GM13976 (cell line): Measurements from ENCODE around the gene RBPJ.
A peak's percentile ranks its signal among the peaks of the same experiment; 100 is the strongest.

Experiments
- DNase-seq: peaks from one replicate; pipeline ENCODE4 v3.0.0; 2012; ENCODE audit warnings: low spot score
- in situ Hi-C: fragments of 300-500 bp; cut with MboI; formaldehyde crosslinking; loops from one replicate; pipeline ENCODE4 v1.12.0; 2022; ENCODE audit warnings: low sequenced_read_pairs, mixed read lengths, inconsistent platforms; ENCODE audit not compliant: unreplicated experiment
- TF ChIP-seq, protein P1 (sequence below): IDR thresholded peaks from 2 replicates; pipeline ENCODE4 v1.5.1; 2012; ENCODE audit warnings: borderline replicate concordance, mild to moderate bottlenecking; ENCODE audit not compliant: insufficient read depth; ENCODE audit errors: extremely low read depth, missing control alignments, control extremely low read depth

The RBPJ gene

DNA sequence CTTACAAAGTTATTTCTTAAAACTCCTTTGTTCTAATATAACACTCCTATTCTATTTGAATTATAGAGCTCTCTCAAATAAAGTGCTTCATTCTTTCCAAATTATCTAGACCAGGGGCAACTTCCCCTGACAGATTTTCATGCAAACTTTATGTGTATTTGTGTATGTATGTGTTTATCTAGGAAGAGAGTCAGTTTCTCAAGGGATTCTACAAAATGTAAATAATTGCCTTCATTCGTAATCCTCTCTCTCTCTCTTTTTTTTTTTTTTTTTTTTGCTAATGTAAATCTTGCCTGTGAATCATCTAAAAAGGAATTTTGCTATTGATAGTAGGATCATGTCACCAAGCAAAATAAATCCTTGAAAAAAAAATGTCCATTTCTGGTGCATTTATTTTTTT, 38.9 kb upstream of the RBPJ start:
- no peak for DNase-seq
- in situ Hi-C loops, result no loop called here

DNA sequence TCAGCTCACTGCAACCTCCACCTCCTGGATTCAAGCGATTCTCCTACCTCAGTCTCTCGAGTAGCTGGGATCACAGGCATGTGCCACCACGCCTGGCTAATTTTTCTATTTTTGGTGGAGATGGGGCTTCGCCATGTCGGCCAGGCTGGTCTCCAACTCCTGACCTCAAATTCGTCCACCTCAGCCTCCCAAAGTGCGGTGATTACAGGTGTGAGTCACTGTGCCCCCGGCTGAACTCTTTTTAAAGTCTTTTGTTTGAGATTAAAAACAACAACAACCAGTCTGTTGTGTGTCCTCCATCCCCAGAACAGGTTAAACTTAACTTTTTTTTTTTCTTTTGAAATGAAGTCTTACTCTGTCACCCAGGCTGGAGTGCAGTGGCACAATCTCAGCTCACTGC, 36.3 kb upstream of the RBPJ start:
- in situ Hi-C loops, result no loop called here
- no peak for DNase-seq
- TF ChIP-seq, protein P1, sequence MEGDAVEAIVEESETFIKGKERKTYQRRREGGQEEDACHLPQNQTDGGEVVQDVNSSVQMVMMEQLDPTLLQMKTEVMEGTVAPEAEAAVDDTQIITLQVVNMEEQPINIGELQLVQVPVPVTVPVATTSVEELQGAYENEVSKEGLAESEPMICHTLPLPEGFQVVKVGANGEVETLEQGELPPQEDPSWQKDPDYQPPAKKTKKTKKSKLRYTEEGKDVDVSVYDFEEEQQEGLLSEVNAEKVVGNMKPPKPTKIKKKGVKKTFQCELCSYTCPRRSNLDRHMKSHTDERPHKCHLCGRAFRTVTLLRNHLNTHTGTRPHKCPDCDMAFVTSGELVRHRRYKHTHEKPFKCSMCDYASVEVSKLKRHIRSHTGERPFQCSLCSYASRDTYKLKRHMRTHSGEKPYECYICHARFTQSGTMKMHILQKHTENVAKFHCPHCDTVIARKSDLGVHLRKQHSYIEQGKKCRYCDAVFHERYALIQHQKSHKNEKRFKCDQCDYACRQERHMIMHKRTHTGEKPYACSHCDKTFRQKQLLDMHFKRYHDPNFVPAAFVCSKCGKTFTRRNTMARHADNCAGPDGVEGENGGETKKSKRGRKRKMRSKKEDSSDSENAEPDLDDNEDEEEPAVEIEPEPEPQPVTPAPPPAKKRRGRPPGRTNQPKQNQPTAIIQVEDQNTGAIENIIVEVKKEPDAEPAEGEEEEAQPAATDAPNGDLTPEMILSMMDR, result no peak

More for the DNA sequence above, 38.9 kb upstream of the RBPJ start:
- TF ChIP-seq, protein P1, result no peak

DNA sequence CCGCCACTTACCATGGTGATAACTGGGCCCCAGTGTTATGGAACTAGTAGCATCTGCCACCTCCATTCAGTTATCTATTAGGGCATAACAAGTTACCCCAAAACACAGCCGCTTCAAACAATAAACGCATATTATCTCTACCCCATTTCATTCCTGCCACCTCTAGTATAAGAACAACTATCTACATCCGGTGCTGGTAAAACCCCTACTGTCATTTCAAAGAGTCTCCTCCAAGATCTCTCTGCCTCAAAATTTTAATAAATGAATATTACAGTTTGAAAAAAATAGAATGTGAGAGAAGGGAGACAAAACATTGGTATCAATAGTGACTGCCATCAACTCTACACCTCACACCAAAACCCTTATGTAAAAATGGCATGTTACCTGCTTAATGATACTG, 35.5 kb upstream of the RBPJ start:
- TF ChIP-seq, protein P1, result no peak
- in situ Hi-C loops, result no loop called here
- DNase-seq, result no peak

DNA sequence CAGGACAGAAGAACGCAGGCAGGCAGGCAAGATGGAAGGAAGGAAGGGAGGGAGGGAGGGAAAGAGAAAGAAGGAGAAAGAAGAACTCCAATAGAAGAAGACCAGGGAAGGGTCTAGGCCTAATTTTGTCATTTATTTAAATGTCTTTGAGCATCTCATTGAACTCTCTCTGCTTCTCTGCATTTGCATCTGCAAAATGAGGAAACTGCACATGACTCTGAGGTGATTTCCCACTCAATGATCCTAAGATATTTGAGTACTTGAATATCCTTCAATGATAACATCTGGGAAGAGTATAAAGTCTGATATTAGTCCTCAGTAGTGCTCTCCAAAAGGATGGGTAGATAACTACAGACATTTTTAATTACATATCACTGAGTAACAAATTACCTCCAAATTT, 33.1 kb upstream of the RBPJ start:
- no peak for DNase-seq
- TF ChIP-seq, protein P1, result no peak
- in situ Hi-C loops, result no loop called here

DNA sequence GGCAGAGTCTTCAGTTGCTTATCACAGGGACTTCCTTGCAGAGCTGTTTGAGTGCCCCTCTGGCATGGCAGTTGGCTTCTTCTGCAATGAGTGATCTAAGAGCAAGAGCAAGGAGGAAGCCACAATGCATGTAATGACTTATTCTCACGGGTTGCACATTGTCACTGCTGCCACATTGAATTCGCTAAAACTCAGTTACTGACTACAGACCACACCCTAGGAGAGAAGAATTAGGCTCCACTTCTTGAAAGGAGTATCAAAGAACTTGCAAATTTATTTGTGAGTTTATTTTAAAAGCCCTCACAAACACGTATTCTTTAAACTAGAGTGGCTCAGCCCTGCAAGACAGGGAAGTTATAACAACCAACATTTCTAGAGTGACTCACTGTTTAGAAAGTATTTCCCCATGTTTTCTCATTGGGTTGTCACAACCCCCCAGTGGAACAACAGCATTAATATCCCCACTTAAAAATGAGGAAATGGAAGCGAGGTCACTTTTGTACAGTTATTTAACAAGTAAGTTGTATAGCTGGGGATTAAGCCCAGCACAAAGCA, 32.4 kb upstream of the RBPJ start:
- DNase-seq, result peak; percentile 57
- TF ChIP-seq, protein P1, result no peak
- in situ Hi-C loops, result no loop called here

DNA sequence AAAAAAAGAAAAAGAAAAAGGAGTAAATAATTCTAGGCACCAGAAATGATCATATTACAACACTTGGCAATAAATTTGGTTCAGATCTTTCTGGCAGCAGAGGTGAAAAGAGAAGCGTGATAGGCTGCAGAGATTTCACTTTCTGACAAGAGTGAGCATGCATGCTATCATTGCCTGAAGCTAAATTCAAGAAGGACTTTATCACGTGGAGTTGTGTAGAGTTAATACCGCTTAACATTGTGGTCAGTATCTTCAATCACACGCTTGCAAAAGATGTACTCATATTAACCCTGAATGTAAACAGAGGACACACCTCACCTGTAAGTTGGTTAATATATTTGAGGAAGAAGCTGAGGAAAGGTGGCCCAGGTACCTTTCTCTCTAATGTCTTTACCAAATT, 31.4 kb upstream of the RBPJ start:
- DNase-seq, result no peak
- in situ Hi-C loops, result no loop called here
- TF ChIP-seq, protein P1, result no peak
